Lower leg skin (tissue), 4 donors: ENCODE data around the gene GRK3. TPM values are rescaled to one million over a fixed set of nuclear protein-coding genes. Genes with fewer than 3 reads are reported as not detected.

Experiments used
- DNase-seq, 2 donors: peaks; one replicate each; pipeline ENCODE4 v3.0.0-alpha.2; 2019; ENCODE audit warnings: low spot score in 2 of 2
- H3K4me3 ChIP-seq: fragments of 200-600 bp; sonication (generic); 2 replicates; pipeline ENCODE4 v1.5.1; 2017; ENCODE audit warnings: mild to moderate bottlenecking, low read depth; ENCODE audit not compliant: poor library complexity, severe bottlenecking
- POLR2A ChIP-seq, 2 donors: fragments of 450-650 bp; IDR thresholded peaks; one replicate each; pipeline ENCODE4 v1.6.1; 2016 to 2017; ENCODE audit warnings: antibody characterized with exemption in 2 of 2, mild to moderate bottlenecking in 1 of 2, moderate library complexity in 1 of 2
- WGBS, 2 donors: methylation state at CpG; one replicate each; pipeline ENCODE4 v1.1.5; 2018; 5-methylcytosine and 5-hydroxymethylcytosine counted together
- intact Hi-C: fragments of 100-400 bp; cut with DNase I; formaldehyde crosslinking; loops from one replicate; pipeline ENCODE4 v1.15.0; 2023; ENCODE audit warnings: low total_unique reads
- total RNA-seq, 4 donors: library from RNA; depleted of rRNA; stranded (reverse); fragments of >200 nt; gene quantifications; one replicate each; pipeline ENCODE4 v1.1.0, GENCODE V29; 2016
- TF ChIP-seq, protein P1 (sequence below), 3 donors: fragments of 450-650 bp; IDR thresholded peaks; one replicate each; pipeline ENCODE4 v1.5.1; 2016; ENCODE audit warnings: antibody characterized with exemption in 3 of 3, mild to moderate bottlenecking in 3 of 3, moderate library complexity in 2 of 3

The GRK3 gene
- total RNA-seq, 4 donors from 2014 or later, result 4.2 to 6.9 (median 5.8) TPM

DNA sequence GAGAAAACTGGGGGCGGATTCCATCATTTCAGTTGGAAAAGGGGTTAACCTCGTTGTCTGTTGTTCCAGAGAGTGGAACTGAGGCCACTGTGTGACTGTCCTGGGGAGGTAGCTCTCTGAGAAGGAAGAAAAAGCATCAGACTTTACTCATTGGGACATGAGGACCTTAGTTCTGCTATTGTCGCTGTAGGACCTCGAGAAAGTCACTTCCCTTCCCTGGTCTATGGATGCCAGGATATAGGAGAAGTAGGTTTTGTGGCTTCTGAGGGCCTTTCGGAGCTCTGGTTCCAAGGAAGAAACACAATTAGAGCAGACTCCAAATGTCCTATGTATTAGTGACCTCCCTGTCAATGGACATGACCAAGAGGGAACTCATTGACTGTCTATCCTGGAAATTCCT, 183.7 kb downstream of the GRK3 start:
- 79 to 88% methylated on average over 5 of the region's 5 CpGs for WGBS, 2 donors
- intact Hi-C loops, result no loop called here
- DNase-seq, result no peak

DNA sequence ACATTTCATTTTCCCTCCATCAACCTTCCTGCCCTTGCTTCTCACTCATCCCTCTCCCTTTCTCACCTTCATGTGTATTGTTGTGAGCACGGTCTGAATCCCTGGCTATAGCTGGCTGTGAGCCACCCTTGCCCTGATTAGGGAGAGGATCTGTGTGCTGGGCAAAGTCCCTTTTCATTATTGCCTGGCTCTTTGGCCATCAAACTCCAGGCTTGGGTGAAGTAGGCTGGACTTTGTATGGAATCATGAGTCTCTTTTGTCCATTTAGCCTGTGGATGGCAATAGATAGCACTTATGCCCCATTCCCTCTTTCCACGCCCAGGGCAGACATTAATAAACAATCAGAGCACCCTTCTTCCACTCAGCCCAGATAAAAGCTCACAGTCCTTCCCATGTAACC, 184.2 kb downstream of the GRK3 start:
- TF ChIP-seq, protein P1, sequence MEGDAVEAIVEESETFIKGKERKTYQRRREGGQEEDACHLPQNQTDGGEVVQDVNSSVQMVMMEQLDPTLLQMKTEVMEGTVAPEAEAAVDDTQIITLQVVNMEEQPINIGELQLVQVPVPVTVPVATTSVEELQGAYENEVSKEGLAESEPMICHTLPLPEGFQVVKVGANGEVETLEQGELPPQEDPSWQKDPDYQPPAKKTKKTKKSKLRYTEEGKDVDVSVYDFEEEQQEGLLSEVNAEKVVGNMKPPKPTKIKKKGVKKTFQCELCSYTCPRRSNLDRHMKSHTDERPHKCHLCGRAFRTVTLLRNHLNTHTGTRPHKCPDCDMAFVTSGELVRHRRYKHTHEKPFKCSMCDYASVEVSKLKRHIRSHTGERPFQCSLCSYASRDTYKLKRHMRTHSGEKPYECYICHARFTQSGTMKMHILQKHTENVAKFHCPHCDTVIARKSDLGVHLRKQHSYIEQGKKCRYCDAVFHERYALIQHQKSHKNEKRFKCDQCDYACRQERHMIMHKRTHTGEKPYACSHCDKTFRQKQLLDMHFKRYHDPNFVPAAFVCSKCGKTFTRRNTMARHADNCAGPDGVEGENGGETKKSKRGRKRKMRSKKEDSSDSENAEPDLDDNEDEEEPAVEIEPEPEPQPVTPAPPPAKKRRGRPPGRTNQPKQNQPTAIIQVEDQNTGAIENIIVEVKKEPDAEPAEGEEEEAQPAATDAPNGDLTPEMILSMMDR (IDR thresholded peaks at IDR 0.05), result no peak
- TF ChIP-seq POLR2A (IDR thresholded peaks at IDR 0.05), result no peak
- intact Hi-C loops, result no loop called here
- WGBS, 2 donors, result 47 to 82% methylated on average over 2 of the region's 2 CpGs
- DNase-seq, result no peak
- H3K4me3 ChIP-seq, result no peak overlapping the region

More for the DNA sequence above, 183.7 kb downstream of the GRK3 start:
- no peak for TF ChIP-seq POLR2A (IDR thresholded peaks at IDR 0.05)
- TF ChIP-seq, protein P1 (IDR thresholded peaks at IDR 0.05), result no peak
- no peak overlapping the region for H3K4me3 ChIP-seq

DNA sequence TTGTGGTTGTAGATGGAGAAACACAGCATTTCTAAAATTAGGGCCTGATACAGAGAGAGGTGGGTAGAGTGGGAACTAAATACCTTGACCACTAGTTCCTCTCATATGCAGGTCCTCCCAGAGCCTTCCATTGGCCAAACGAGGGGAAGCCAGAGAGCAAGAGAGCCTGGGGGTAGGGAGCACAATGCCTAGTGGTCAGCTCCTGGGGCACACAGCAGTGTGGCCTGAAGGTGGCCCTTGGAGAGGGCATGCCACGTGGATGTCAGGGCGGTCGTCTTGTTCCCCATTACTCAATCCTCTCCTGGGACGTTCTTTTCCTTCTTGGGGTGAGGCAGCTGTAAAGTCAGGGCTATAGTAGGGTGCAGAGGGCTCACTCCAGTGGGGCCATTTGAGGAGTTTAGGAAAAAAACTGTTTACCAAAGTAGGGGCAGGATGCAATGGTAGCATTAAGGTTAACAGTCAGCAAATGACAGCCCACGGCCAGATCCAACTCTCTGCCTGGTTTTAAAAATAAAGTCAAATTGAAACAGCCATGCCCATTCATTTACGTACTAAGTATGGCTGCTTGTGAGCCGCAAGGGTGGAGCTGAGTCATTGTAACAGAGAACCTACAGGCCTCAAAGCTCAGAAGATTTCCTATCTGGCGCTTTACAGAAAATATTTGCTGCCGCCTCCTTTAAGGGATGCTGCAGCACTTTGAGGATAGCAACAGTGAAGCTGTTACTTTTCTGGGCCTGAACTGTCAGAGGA, 185.1 kb downstream of the GRK3 start:
- 73 to 83% methylated on average over 10 of the region's 10 CpGs for WGBS, 2 donors
- intact Hi-C loops, result no loop called here
- no peak overlapping the region for H3K4me3 ChIP-seq
- no peak for DNase-seq
- TF ChIP-seq POLR2A (IDR thresholded peaks at IDR 0.05), result no peak
- TF ChIP-seq, protein P1 (IDR thresholded peaks at IDR 0.05), result no peak

DNA sequence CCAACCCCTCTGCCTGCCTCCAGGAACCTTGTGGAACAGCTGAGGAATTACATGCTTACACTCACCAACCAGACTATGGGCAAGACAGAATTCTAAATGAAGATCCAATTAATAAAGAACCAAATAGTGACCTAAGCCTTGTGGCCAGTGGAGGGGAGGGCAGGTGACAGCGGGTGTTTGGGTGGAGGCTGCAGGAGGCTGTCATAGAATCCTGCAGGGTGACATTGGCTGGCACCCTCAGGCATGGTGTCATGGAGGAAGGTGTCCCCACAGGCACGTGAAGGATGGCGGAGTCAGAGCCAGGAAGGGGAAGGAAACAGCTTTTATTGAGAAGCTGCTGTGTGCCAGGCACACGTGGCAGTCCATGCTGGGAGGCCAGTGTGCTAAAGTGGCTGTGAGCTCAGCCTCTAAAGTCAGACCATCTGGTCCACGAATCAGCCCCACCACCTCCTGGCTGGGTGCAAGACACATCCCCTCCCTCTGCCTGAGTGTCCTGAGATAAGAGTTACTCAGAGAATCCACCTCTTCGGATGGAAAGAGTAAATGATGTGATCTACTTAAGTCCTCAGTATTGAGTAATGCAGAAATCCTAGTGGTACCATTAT, 186.2 kb downstream of the GRK3 start:
- no peak for DNase-seq
- H3K4me3 ChIP-seq, result no peak overlapping the region
- intact Hi-C loops, result no loop called here
- TF ChIP-seq POLR2A (IDR thresholded peaks at IDR 0.05), result no peak
- TF ChIP-seq, protein P1 (IDR thresholded peaks at IDR 0.05), result no peak
- 47 to 50% methylated on average over 6 of the region's 6 CpGs for WGBS, 2 donors

DNA sequence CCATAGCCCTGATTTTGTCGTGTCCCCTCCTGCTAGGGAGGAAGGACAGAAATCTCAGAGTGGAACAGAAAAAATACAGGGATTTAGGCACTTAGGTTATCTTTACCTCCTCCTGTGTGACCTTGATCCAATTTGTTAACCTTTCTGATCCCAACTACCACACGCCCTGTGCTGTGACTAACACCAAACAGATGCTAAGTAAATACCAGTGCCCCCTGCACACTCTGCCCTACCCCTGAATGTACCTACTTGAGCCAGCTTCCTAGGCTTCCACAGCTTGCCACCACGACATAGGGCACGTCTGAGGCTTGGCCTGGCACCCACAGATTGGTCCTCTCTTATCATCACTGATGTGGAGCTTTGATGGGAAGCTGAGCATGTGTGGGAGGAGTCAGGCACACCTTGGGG, 186.7 kb downstream of the GRK3 start:
- H3K4me3 ChIP-seq, result no peak overlapping the region
- no peak for DNase-seq
- intact Hi-C loops, result no loop called here
- TF ChIP-seq, protein P1 (IDR thresholded peaks at IDR 0.05), result no peak
- TF ChIP-seq POLR2A (IDR thresholded peaks at IDR 0.05), result no peak
- 61 to 67% methylated on average over 4 of the region's 4 CpGs for WGBS, 2 donors
